HepG2 (cell line): ENCODE results near the gene MACROD2. TPM values are rescaled to one million over a fixed set of nuclear protein-coding genes. Genes with fewer than 3 reads are reported as not detected.
A peak's percentile ranks its signal among the peaks of the same experiment; 100 is the strongest.

ENCODE experiments used
- ATAC-seq: fragments of 200-7000 bp; cut with Tn5 transposase; 3 replicates; pipeline ENCODE4 v1.9.1; 2020; ENCODE audit warnings: mild to moderate bottlenecking, moderate library complexity
- BruUV-seq: library from RNA; stranded (reverse); fragments of 400-500 nt; replicated peaks from 2 replicates; lab custom pipeline; 2021; lab: Mats Ljungman, UMichigan
- CTCF ChIA-PET: fragments of 300-600 bp; formaldehyde crosslinking; extraction: SDS; loops from one replicate; lab custom pipeline; 2021; ENCODE audit warnings: low total read pairs, inconsistent platforms, low intra/inter-chr PET ratio; lab: Yijun Ruan, JAX
- POLR2A ChIA-PET: fragments of 350-600 bp; sonication (Branson Sonifier 250); formaldehyde crosslinking; loops from one replicate; lab custom pipeline; 2020; ENCODE audit warnings: antibody characterized with exemption, inconsistent platforms; lab: Yijun Ruan, JAX
- DNase-seq: peaks from one replicate; pipeline ENCODE4 v3.0.0-alpha.2; 2015; ENCODE audit warnings: low spot score
- FAIRE-seq: peaks from 3 replicates; lab custom pipeline; 2011; peaks lifted over from hg19 to GRCh38; lab: Jason Lieb, UNC
- H2AFZ ChIP-seq: one replicate; pipeline ENCODE4 v1.6.1; 2011; ENCODE audit warnings: low read length, inconsistent platforms
- H3K27ac ChIP-seq: fragments of 300-600 bp; 3 replicates; pipeline ENCODE4 v1.8.0; 2011; ENCODE audit warnings: mixed run types, mild to moderate bottlenecking, mixed read lengths, low read length, inconsistent platforms; ENCODE audit not compliant: insufficient read depth; ENCODE audit errors: extremely low read length
- H3K27me3 ChIP-seq, 2 experiments: fragments of 200-600 bp in 1 of 2; 2 replicates in 1 of 2; 3 replicates in 1 of 2; pipeline versions ENCODE4 v1.6.0 to v1.8.0; 2011; ENCODE audit warnings: low read length in 2 of 2, mild to moderate bottlenecking in 2 of 2, moderate library complexity in 2 of 2, inconsistent platforms in 1 of 2; ENCODE audit not compliant: insufficient read depth in 2 of 2, control insufficient read depth in 1 of 2
- H3K36me3 ChIP-seq, 2 experiments: fragments of 200-600 bp in 1 of 2; replicated peaks in 1 of 2; 2 replicates in 1 of 2; 3 replicates in 1 of 2; pipeline versions ENCODE4 v1.5.1 to v1.8.0; 2011; ENCODE audit warnings: low read length in 2 of 2, inconsistent platforms in 1 of 2; ENCODE audit not compliant: insufficient read depth in 2 of 2, control insufficient read depth in 1 of 2
- H3K4me1 ChIP-seq: 2 replicates; pipeline ENCODE4 v1.5.1; 2012; ENCODE audit warnings: low read length, inconsistent platforms; ENCODE audit not compliant: insufficient read depth
- H3K4me2 ChIP-seq: 2 replicates; pipeline ENCODE4 v1.6.0; 2011; ENCODE audit warnings: low read depth, low read length, inconsistent platforms
- H3K4me3 ChIP-seq, 3 experiments: fragments of 200-600 bp in 1 of 3; sonication (generic), shearing (Covaris generic) in 1 of 3; replicated peaks in 1 of 3; 2 replicates each; pipeline ENCODE4 v1.5.1; 2011 to 2016; ENCODE audit warnings: low read length in 3 of 3, inconsistent platforms in 2 of 3, low read depth in 2 of 3, mild to moderate bottlenecking in 2 of 3, control low read depth in 1 of 3, mixed read lengths in 1 of 3; ENCODE audit not compliant: insufficient read depth in 1 of 3
- H3K79me2 ChIP-seq: one replicate; pipeline ENCODE4 v1.6.1; 2011; ENCODE audit warnings: low read length, inconsistent platforms; ENCODE audit not compliant: insufficient read depth
- H3K9ac ChIP-seq: 2 replicates; pipeline ENCODE4 v1.6.0; 2011; ENCODE audit warnings: mild to moderate bottlenecking, low read depth, low read length, inconsistent platforms; ENCODE audit not compliant: insufficient read depth
- H3K9me3 ChIP-seq: 2 replicates; pipeline ENCODE4 v1.5.1; 2012; ENCODE audit warnings: mild to moderate bottlenecking, low read length
- H4K20me1 ChIP-seq: 2 replicates; pipeline ENCODE4 v1.6.0; 2011; ENCODE audit warnings: inconsistent platforms, mild to moderate bottlenecking, low read length, moderate library complexity; ENCODE audit not compliant: insufficient read depth
- CCAR2 ChIP-seq: fragments of 200-400 bp; formaldehyde crosslinking; optimal IDR thresholded peaks from 2 replicates; pipeline ENCODE3; 2018; ENCODE audit warnings: low read depth, mild to moderate bottlenecking, low read length, moderate library complexity
- CEBPB ChIP-seq: IDR thresholded peaks from 2 replicates; pipeline ENCODE4 v1.6.1; 2011; ENCODE audit warnings: low read depth, low read length, improper control_type of control experiment, borderline replicate concordance
- FUBP1 ChIP-seq: sonication (generic); formaldehyde crosslinking; IDR thresholded peaks from 2 replicates; pipeline ENCODE4 v1.5.1; 2020; ENCODE audit warnings: missing genetic modification reagents, mild to moderate bottlenecking, borderline replicate concordance
- MAFF ChIP-seq: IDR thresholded peaks from 2 replicates; pipeline ENCODE4 v1.6.1; 2011; ENCODE audit warnings: low read depth, low read length, improper control_type of control experiment
- MAFK ChIP-seq, 2 experiments: IDR thresholded peaks in 1 of 2; conservative IDR thresholded peaks in 1 of 2; 2 replicates each; pipeline ENCODE4 v1.6.1; 2011; ENCODE audit warnings: improper control_type of control experiment in 2 of 2, low read length in 2 of 2
- MYC ChIP-seq: sonication (generic); formaldehyde crosslinking; IDR thresholded peaks from 2 replicates; pipeline ENCODE4 v1.9.0; 2021; ENCODE audit warnings: missing genetic modification reagents, borderline replicate concordance
- TRIM24 ChIP-seq: sonication (generic); formaldehyde crosslinking; IDR thresholded peaks from 2 replicates; pipeline ENCODE4 v1.8.0; 2022; ENCODE audit warnings: mild to moderate bottlenecking, missing genetic modification reagents
- USF2 ChIP-seq, 2 experiments: sonication (generic) in 1 of 2; formaldehyde crosslinking in 1 of 2; IDR thresholded peaks; 2 replicates each; pipeline versions ENCODE4 v1.5.1 to v1.6.1; 2011 to 2020; ENCODE audit warnings: borderline replicate concordance in 1 of 2, low read depth in 1 of 2, low read length in 1 of 2, mild to moderate bottlenecking in 1 of 2, missing genetic modification reagents in 1 of 2, moderate library complexity in 1 of 2
- ZC3H4 ChIP-seq: sonication (generic); formaldehyde crosslinking; IDR thresholded peaks from 2 replicates; pipeline ENCODE4 v1.4.0; 2020; ENCODE audit warnings: missing genetic modification reagents, borderline replicate concordance
- WGBS: methylation state at CpG from one replicate; pipeline ENCODE4 v1.1.6; 2017; ENCODE audit warnings: low lambda C conversion rate; 5-methylcytosine and 5-hydroxymethylcytosine counted together
- in situ Hi-C: cut with HindIII; loops from 2 replicates; pipeline ENCODE4 v1.10.0; 2017; ENCODE audit warnings: low pct_unique_long_range_greater_than_20kb; ENCODE audit not compliant: extremely low pct_ligation_motif_present
- intact Hi-C: fragments of 100-400 bp; cut with micrococcal nuclease; formaldehyde crosslinking; loops from one replicate; pipeline ENCODE4 v1.10.0; 2022; ENCODE audit not compliant: unreplicated experiment
- polyA plus RNA-seq, 8 experiments: library from polyadenylated mRNA; depleted of rRNA in 3 of 8; stranded (reverse) in 7 of 8; unstranded in 1 of 8; fragments of >200 nt; fragmentation: Illumina TruSeq in 4 of 8; extraction: Trizol in 4 of 8; gene quantifications; 2 replicates each; pipeline versions ENCODE4 v1.2.1 to v1.2.3, GENCODE V29; 2011 to 2016; ENCODE audit warnings: low read depth in 4 of 8, missing spikeins in 1 of 8, mixed read lengths in 1 of 8; ENCODE audit not compliant: insufficient read depth in 1 of 8
- total RNA-seq, 5 experiments: library from RNA; depleted of rRNA; stranded (reverse); fragments of >200 nt; fragmentation: Illumina TruSeq; extraction: Trizol; gene quantifications; 2 replicates each; pipeline ENCODE4 v1.2.3, GENCODE V29; 2016; ENCODE audit warnings: low read depth in 1 of 5

Gene MACROD2
- total and polyA plus RNA-seq, 2 of the 13 experiments (the other 11 are each of a cell fraction or from before 2014, with no cell fraction given), result 0.13 to 0.51 TPM

GRCh38 chr20:14142964-14143627 lies 147.8 kb downstream of the MACROD2 start:
- H3K4me3 ChIP-seq, result no peak overlapping the region
- H3K4me1 ChIP-seq, result no peaks in the 10 kb centered on the region
- TF ChIP-seq CCAR2 (no peak), MYC (CRISPR knock-in tag) (no peak), FUBP1 (CRISPR knock-in tag) (no peak), TRIM24 (no peak), CEBPB (peak; percentile 18; the same call in 1 of the 2 replicates), ZC3H4 (CRISPR knock-in tag) (no peak), USF2 (IDR thresholded peaks at IDR 0.05; ENCODE audit: low read depth, low read length) (no peak), USF2 (CRISPR knock-in tag; IDR thresholded peaks at IDR 0.05; ENCODE audit: borderline replicate concordance) (no peak), MAFK (conservative IDR thresholded peaks at IDR 0.05 in 1 of 2, IDR thresholded peaks at IDR 0.05 in 1 of 2; ENCODE audit: low read length in 2 of 2) (peak in 1 of 2 experiments; percentile 48; a peak in 2 of 4 replicates), MAFF (peak; percentile 38; the same call in 1 of the 2 replicates)
- TF ChIP-seq, all 625 proteins: peak for 3
- WGBS, result 4% methylated on average over 2 of the region's 2 CpGs
- DNase-seq (no peak), FAIRE-seq (no peak), ATAC-seq (no peak)
- H3K27me3 ChIP-seq, result no peaks in the 10 kb centered on the region
- H3K79me2 ChIP-seq, result no peaks in the 10 kb centered on the region
- ChIA-PET POLR2A (no interaction called here), CTCF (no interaction called here)
- no peak overlapping the region for H3K27ac ChIP-seq
- in situ Hi-C loops, result no loop called here
- H3K36me3 ChIP-seq, result no peaks in the 10 kb centered on the region
- no peak overlapping the region for H3K9ac ChIP-seq
- no peak overlapping the region for H2AFZ ChIP-seq
- H3K9me3 ChIP-seq, result no peaks in the 10 kb centered on the region
- H3K4me2 ChIP-seq, result no peak overlapping the region
- intact Hi-C loops, result loop anchor here (1.0 to 2.0 kb wide), 3 partner anchors 122 to 1787 kb away; no protein-coding TSS in a partner anchor
- H4K20me1 ChIP-seq, result no peaks in the 10 kb centered on the region
- no TSS peak for BruUV-seq
